ACHN (cell line): ENCODE data around the gene TKTL2.
"Not testable (repeated sequence)": the region's sequence is repeated elsewhere in the genome, so short reads cannot be mapped to it uniquely, and the experiment has no call there.

Source experiments
- DNase-seq: peaks from one replicate; pipeline ENCODE4 v3.0.0-alpha.2; 2015
- in situ Hi-C: cut with HindIII; loops from 2 replicates; pipeline ENCODE4 v1.10.0; 2017; ENCODE audit warnings: low sequenced_read_pairs, low pct_ligation_motif_present, low pct_unique_long_range_greater_than_20kb

Gene TKTL2

GRCh38 chr4:163467082-163467770 lies 6.3 kb downstream of the TKTL2 start:
- DNase-seq: no peak
- in situ Hi-C loops: no loop called here

GRCh38 chr4:163462556-163462955 lies 11.0 kb downstream of the TKTL2 start:
- in situ Hi-C loops: no loop called here
- DNase-seq: no peak

GRCh38 chr4:163448540-163449203 lies 24.9 kb downstream of the TKTL2 start:
- peak; percentile 18 for DNase-seq
- in situ Hi-C loops: no loop called here

- in situ Hi-C loops: no loop called here
- DNase-seq: no peak
These were observed 26.1 kb downstream of the TKTL2 start for GRCh38 chr4:163447481-163447880.

GRCh38 chr4:163447023-163447422 lies 26.5 kb downstream of the TKTL2 start:
- in situ Hi-C loops, DNase-seq: not testable (repeated sequence)

- in situ Hi-C loops: no loop called here
- DNase-seq: no peak
These were observed 33.5 kb downstream of the TKTL2 start for GRCh38 chr4:163440040-163440439.
